HG03432 (cell line): ENCODE results near the gene SLC39A9.

Source experiments
- ATAC-seq: cut with Tn5 transposase; IDR thresholded peaks from one replicate; pipeline ENCODE4 v1.9.1; 2021; ENCODE audit warnings: mild to moderate bottlenecking, moderate library complexity; ENCODE audit not compliant: unreplicated experiment

SLC39A9 gene

GRCh38 chr14:69423279-69423678, 24.8 kb downstream of the SLC39A9 start:
- ATAC-seq: no peak

- ATAC-seq: no peak
These were observed 25.8 kb downstream of the SLC39A9 start for GRCh38 chr14:69424149-69424923.

- ATAC-seq: no peak
These were observed 29.1 kb downstream of the SLC39A9 start for GRCh38 chr14:69427596-69427995.

GRCh38 chr14:69428289-69428998, 30.0 kb downstream of the SLC39A9 start:
- ATAC-seq: peak; percentile 60

GRCh38 chr14:69429643-69430042, 31.2 kb downstream of the SLC39A9 start:
- no peak for ATAC-seq

GRCh38 chr14:69430306-69430939, 31.9 kb downstream of the SLC39A9 start:
- no peak for ATAC-seq

- ATAC-seq: no peak
These were observed 33.9 kb downstream of the SLC39A9 start for GRCh38 chr14:69432364-69432763.

GRCh38 chr14:69439521-69440270, 41.2 kb downstream of the SLC39A9 start:
- no peak for ATAC-seq

- ATAC-seq: peak; percentile 59
These were observed 43.5 kb downstream of the SLC39A9 start for GRCh38 chr14:69441948-69442347.

GRCh38 chr14:69443296-69443805, 44.9 kb downstream of the SLC39A9 start:
- ATAC-seq: no peak

- no peak for ATAC-seq
These were observed 50.7 kb downstream of the SLC39A9 start for GRCh38 chr14:69449216-69449615.

- ATAC-seq: no peak
These were observed 53.4 kb downstream of the SLC39A9 start for GRCh38 chr14:69451941-69452340.

GRCh38 chr14:69458350-69458749, 59.9 kb downstream of the SLC39A9 start:
- ATAC-seq: no peak

GRCh38 chr14:69459122-69459521, 60.6 kb downstream of the SLC39A9 start:
- no peak for ATAC-seq

- no peak for ATAC-seq
These were observed 61.7 kb downstream of the SLC39A9 start for GRCh38 chr14:69460093-69460701.

GRCh38 chr14:69464379-69464778, 65.9 kb downstream of the SLC39A9 start:
- no peak for ATAC-seq

- no peak for ATAC-seq
These were observed 66.3 kb downstream of the SLC39A9 start for GRCh38 chr14:69464829-69465228.

- no peak for ATAC-seq
These were observed 70.5 kb downstream of the SLC39A9 start for GRCh38 chr14:69468949-69469348.

- no peak for ATAC-seq
These were observed 72.9 kb downstream of the SLC39A9 start for GRCh38 chr14:69471436-69471835.

GRCh38 chr14:69471916-69472315, 73.4 kb downstream of the SLC39A9 start:
- ATAC-seq: no peak
